ENCODE data around the gene ICE2.

Gene ICE2

GRCh38 chr15:60387321-60387720 is 91.6 kb downstream of the ICE2 start:
- DNase-seq (ENCODE audit: low spot score), result no peak

- DNase-seq (ENCODE audit: low spot score), result no peak
These were observed 92.3 kb downstream of the ICE2 start for GRCh38 chr15:60386615-60387014.

- no peak for DNase-seq (ENCODE audit: low spot score)
These were observed 93.1 kb downstream of the ICE2 start for GRCh38 chr15:60385620-60386552.

GRCh38 chr15:60384526-60385126 is 94.3 kb downstream of the ICE2 start:
- no peak for DNase-seq (ENCODE audit: low spot score)

- DNase-seq (ENCODE audit: low spot score), result no peak
These were observed 94.9 kb downstream of the ICE2 start for GRCh38 chr15:60384053-60384452.

GRCh38 chr15:60382773-60383674 is 95.9 kb downstream of the ICE2 start:
- no peak for DNase-seq (ENCODE audit: low spot score)

GRCh38 chr15:60381148-60381788 is 97.7 kb downstream of the ICE2 start:
- no peak for DNase-seq (ENCODE audit: low spot score)

- DNase-seq (ENCODE audit: low spot score), result no peak
These were observed 99.2 kb downstream of the ICE2 start for GRCh38 chr15:60379525-60380274.

GRCh38 chr15:60379185-60379524 is 99.8 kb downstream of the ICE2 start:
- DNase-seq (ENCODE audit: low spot score), result no peak

- no peak for DNase-seq (ENCODE audit: low spot score)
These were observed 102.3 kb downstream of the ICE2 start for GRCh38 chr15:60376677-60377095.

GRCh38 chr15:60375306-60375705 is 103.6 kb downstream of the ICE2 start:
- no peak for DNase-seq (ENCODE audit: low spot score)

- no peak for DNase-seq (ENCODE audit: low spot score)
These were observed 104.3 kb downstream of the ICE2 start for GRCh38 chr15:60374628-60375081.

- DNase-seq (ENCODE audit: low spot score), result no peak
These were observed 104.7 kb downstream of the ICE2 start for GRCh38 chr15:60374209-60374608.

GRCh38 chr15:60373745-60374144 is 105.2 kb downstream of the ICE2 start:
- no peak for DNase-seq (ENCODE audit: low spot score)

GRCh38 chr15:60373327-60373726 is 105.6 kb downstream of the ICE2 start:
- DNase-seq (ENCODE audit: low spot score), result no peak

- no peak for DNase-seq (ENCODE audit: low spot score)
These were observed 106.2 kb downstream of the ICE2 start for GRCh38 chr15:60372756-60373155.

GRCh38 chr15:60372227-60372626 is 106.7 kb downstream of the ICE2 start:
- no peak for DNase-seq (ENCODE audit: low spot score)

- DNase-seq (ENCODE audit: low spot score), result no peak
These were observed 107.5 kb downstream of the ICE2 start for GRCh38 chr15:60371175-60372051.

GRCh38 chr15:60370869-60371136 is 108.1 kb downstream of the ICE2 start:
- DNase-seq (ENCODE audit: low spot score), result no peak

GRCh38 chr15:60370105-60370868 is 108.7 kb downstream of the ICE2 start:
- no peak for DNase-seq (ENCODE audit: low spot score)
